Activated B cell treated with CpG ODN at 0.5 μM for 24 hours (primary cell): Measurements from ENCODE around the gene PALM3. TPM values are rescaled to one million over a fixed set of nuclear protein-coding genes. Genes with fewer than 3 reads are reported as not detected.

Source experiments
- ATAC-seq: fragments of 200-7000 bp; cut with Tn5 transposase; one replicate; pipeline ENCODE4 v1.10.0; 2021; ENCODE audit warnings: low read depth, mild to moderate bottlenecking, moderate library complexity
- CTCF ChIA-PET: fragments of 350-600 bp; sonication (Branson Sonifier 250); formaldehyde crosslinking; loops from one replicate; lab custom pipeline; 2021; ENCODE audit warnings: antibody characterized with exemption; lab: Charles Lee
- POLR2A ChIA-PET: fragments of 350-600 bp; sonication (Branson Sonifier 250); formaldehyde crosslinking; loops from one replicate; lab custom pipeline; 2021; ENCODE audit warnings: antibody characterized with exemption; lab: Charles Lee
- DNase-seq: peaks from one replicate; pipeline ENCODE4 v3.0.0; 2022
- H3K27ac Mint-ChIP-seq: one replicate; pipeline ENCODE4 v1.8.0; 2020; ENCODE audit warnings: mixed read lengths
- H3K27me3 Mint-ChIP-seq: one replicate; pipeline ENCODE4 v1.8.0; 2021; ENCODE audit warnings: mixed read lengths
- H3K36me3 Mint-ChIP-seq: one replicate; pipeline ENCODE4 v1.8.0; 2021; ENCODE audit warnings: low read depth, mixed read lengths
- H3K4me1 Mint-ChIP-seq: one replicate; pipeline ENCODE4 v1.8.0; 2021; ENCODE audit warnings: mixed read lengths
- H3K4me3 Mint-ChIP-seq: one replicate; pipeline ENCODE4 v1.8.0; 2020; ENCODE audit warnings: mild to moderate bottlenecking, mixed read lengths
- H3K9me3 Mint-ChIP-seq: one replicate; pipeline ENCODE4 v1.8.0; 2020; ENCODE audit warnings: mixed read lengths
- intact Hi-C: fragments of 100-400 bp; cut with micrococcal nuclease; formaldehyde crosslinking; loops from one replicate; pipeline ENCODE4 v1.15.1; 2024
- total RNA-seq: library from RNA; stranded (reverse); gene quantifications from 2 replicates; pipeline ENCODE4 v1.2.3, GENCODE V29; 2022
- TF ChIP-seq, protein P1 (sequence below): fragments of 200-600 bp; IDR thresholded peaks from one replicate; pipeline ENCODE4 v1.8.0; 2022; ENCODE audit warnings: antibody characterized with exemption, mild to moderate bottlenecking

Gene PALM3
- total RNA-seq, 1 donor from 2014 or later: not detected

DNA sequence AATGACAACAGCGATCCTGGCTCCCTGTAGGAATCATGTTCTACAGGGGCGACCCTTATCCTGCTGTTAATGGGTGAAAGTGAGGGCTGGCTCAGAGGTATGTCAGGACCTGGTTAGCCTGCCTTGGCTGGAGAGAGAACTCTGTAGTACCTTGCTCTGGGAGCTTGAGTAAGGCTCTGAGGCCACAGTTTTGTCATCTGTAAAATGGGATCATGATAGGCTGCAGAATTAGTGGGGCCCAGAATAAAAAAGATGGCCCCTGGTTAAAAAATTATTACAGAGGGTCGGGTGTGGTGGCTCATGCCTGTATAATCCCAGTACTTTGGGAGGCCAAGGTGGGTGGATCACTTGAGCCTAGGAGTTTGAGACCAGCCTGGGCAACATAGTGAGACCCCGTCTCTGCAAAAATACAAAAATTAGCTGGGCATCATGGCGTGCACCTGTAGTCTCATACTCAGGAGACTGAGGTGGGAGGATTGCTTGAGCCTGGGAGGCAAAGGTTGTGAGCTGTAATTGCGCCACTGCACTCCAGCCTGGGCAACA lies 39.2 kb upstream of the PALM3 start:
- POLR2A ChIA-PET: no interaction called here
- Mint-ChIP-seq H3K4me1 (no peaks in the 10 kb centered on the region), H3K4me3 (no peak overlapping the region), H3K36me3 (peaks cover 46% of the 10 kb centered on the region), H3K9me3 (no peaks in the 10 kb centered on the region), H3K27me3 (no peaks in the 10 kb centered on the region), H3K27ac (no peak overlapping the region)
- ATAC-seq (no peak), DNase-seq (no peak)
- intact Hi-C loops: no loop called here
- TF ChIP-seq, protein P1, sequence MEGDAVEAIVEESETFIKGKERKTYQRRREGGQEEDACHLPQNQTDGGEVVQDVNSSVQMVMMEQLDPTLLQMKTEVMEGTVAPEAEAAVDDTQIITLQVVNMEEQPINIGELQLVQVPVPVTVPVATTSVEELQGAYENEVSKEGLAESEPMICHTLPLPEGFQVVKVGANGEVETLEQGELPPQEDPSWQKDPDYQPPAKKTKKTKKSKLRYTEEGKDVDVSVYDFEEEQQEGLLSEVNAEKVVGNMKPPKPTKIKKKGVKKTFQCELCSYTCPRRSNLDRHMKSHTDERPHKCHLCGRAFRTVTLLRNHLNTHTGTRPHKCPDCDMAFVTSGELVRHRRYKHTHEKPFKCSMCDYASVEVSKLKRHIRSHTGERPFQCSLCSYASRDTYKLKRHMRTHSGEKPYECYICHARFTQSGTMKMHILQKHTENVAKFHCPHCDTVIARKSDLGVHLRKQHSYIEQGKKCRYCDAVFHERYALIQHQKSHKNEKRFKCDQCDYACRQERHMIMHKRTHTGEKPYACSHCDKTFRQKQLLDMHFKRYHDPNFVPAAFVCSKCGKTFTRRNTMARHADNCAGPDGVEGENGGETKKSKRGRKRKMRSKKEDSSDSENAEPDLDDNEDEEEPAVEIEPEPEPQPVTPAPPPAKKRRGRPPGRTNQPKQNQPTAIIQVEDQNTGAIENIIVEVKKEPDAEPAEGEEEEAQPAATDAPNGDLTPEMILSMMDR: no peak
- CTCF ChIA-PET: no interaction called here

- no peaks in the 10 kb centered on the region for H3K27me3 Mint-ChIP-seq
- H3K4me3 Mint-ChIP-seq: no peak overlapping the region
- H3K9me3 Mint-ChIP-seq: peaks cover 3% of the 10 kb centered on the region
- ChIA-PET CTCF (no interaction called here), POLR2A (no interaction called here)
- DNase-seq (no peak), ATAC-seq (no peak)
- no peak overlapping the region for H3K27ac Mint-ChIP-seq
- peaks cover 4% of the 10 kb centered on the region for H3K4me1 Mint-ChIP-seq
- TF ChIP-seq, protein P1: no peak
- intact Hi-C loops: no loop called here
- peaks cover 28% of the 10 kb centered on the region for H3K36me3 Mint-ChIP-seq
Measured at GRCh38 chr19:14097532-14098151, 35.8 kb upstream of the PALM3 start.

GRCh38 chr19:14096272-14096992 lies 34.6 kb upstream of the PALM3 start:
- Mint-ChIP-seq H3K27me3 (no peaks in the 10 kb centered on the region), H3K36me3 (peaks cover 25% of the 10 kb centered on the region), H3K4me1 (peaks cover 13% of the 10 kb centered on the region), H3K4me3 (no peak overlapping the region), H3K27ac (no peak overlapping the region), H3K9me3 (peaks cover 3% of the 10 kb centered on the region)
- TF ChIP-seq, protein P1: no peak
- intact Hi-C loops: no loop called here
- ATAC-seq (no peak), DNase-seq (no peak)
- CTCF ChIA-PET: no interaction called here
- POLR2A ChIA-PET: no interaction called here

GRCh38 chr19:14094854-14095253 lies 33.0 kb upstream of the PALM3 start:
- Mint-ChIP-seq H3K36me3 (peaks cover 17% of the 10 kb centered on the region), H3K4me3 (no peak overlapping the region), H3K9me3 (peaks cover 3% of the 10 kb centered on the region), H3K27me3 (no peaks in the 10 kb centered on the region), H3K27ac (no peak overlapping the region), H3K4me1 (peaks cover 14% of the 10 kb centered on the region)
- DNase-seq: no peak
- CTCF ChIA-PET: interaction anchor here (1.9 kb wide), 1 partner anchor 21 kb away, joined by 6 read pairs; no protein-coding TSS in a partner anchor
- TF ChIP-seq, protein P1: no peak
- POLR2A ChIA-PET: interaction anchor here (0.5 kb wide), 1 partner anchor 823 kb away, joined by 4 read pairs; no protein-coding TSS in a partner anchor
- ATAC-seq: no peak
- intact Hi-C loops: loop anchor here (5.0 kb wide), 1 partner anchor 348 kb away; a partner anchor contains a TSS
